ENCODE results near the gene C16orf89.

DNA sequence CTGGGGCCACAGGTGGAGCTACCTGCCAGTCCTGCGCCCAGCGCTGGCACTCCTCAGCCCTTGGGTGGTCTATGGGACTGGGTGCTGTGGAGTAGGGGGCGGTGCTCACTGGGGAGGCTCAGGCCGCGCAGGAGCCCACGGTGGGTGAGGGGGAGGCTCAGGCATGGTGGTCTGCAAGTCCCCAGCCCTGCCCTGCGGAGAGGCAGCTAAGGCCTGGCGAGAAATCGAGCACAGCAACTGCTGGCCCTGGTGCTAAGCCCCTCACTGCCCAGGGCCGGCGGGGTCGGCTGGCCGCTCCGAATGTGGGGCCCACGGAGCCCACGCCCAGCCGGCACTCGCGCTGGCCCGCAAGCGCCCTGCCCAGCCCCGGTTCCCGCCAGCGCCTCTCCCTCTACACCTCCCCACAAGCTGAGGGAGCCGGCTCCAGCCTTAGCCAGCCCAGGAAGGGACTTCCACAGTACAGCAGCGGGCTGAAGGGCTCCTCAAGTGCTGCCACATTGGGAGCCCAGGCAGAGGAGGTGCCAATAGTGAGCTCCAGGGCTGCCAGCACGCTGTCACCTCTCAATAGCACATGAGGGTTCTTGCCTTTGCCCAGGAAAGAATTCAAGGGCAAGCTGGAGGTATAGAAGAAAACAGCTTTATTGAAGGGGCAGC lies 42.9 kb upstream of the C16orf89 start:
- TF ChIP-seq RARB (CRISPR knock-in tag; IDR thresholded peaks at IDR 0.05) (no peak), OSR1 (CRISPR knock-in tag; IDR thresholded peaks at IDR 0.05) (no peak), ZC3H10 (CRISPR knock-in tag; IDR thresholded peaks at IDR 0.05) (no peak), ISL1 (CRISPR knock-in tag; IDR thresholded peaks at IDR 0.05) (no peak), GLIS3 (CRISPR knock-in tag; IDR thresholded peaks at IDR 0.05) (no peak), ZNF565 (CRISPR knock-in tag; conservative IDR thresholded peaks at IDR 0.05; ENCODE audit: low read depth) (no peak), SNAI2 (CRISPR knock-in tag; IDR thresholded peaks at IDR 0.05) (no peak)
- TF ChIP-seq, protein P1, sequence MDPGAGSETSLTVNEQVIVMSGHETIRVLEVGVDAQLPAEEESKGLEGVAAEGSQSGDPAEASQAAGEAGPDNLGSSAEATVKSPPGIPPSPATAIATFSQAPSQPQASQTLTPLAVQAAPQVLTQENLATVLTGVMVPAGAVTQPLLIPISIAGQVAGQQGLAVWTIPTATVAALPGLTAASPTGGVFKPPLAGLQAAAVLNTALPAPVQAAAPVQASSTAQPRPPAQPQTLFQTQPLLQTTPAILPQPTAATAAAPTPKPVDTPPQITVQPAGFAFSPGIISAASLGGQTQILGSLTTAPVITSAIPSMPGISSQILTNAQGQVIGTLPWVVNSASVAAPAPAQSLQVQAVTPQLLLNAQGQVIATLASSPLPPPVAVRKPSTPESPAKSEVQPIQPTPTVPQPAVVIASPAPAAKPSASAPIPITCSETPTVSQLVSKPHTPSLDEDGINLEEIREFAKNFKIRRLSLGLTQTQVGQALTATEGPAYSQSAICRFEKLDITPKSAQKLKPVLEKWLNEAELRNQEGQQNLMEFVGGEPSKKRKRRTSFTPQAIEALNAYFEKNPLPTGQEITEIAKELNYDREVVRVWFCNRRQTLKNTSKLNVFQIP (CRISPR knock-in tag; IDR thresholded peaks at IDR 0.05; ENCODE audit: borderline replicate concordance, low read depth), result no peak
- TF ChIP-seq, protein P2, sequence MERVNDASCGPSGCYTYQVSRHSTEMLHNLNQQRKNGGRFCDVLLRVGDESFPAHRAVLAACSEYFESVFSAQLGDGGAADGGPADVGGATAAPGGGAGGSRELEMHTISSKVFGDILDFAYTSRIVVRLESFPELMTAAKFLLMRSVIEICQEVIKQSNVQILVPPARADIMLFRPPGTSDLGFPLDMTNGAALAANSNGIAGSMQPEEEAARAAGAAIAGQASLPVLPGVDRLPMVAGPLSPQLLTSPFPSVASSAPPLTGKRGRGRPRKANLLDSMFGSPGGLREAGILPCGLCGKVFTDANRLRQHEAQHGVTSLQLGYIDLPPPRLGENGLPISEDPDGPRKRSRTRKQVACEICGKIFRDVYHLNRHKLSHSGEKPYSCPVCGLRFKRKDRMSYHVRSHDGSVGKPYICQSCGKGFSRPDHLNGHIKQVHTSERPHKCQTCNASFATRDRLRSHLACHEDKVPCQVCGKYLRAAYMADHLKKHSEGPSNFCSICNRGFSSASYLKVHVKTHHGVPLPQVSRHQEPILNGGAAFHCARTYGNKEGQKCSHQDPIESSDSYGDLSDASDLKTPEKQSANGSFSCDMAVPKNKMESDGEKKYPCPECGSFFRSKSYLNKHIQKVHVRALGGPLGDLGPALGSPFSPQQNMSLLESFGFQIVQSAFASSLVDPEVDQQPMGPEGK (CRISPR knock-in tag; IDR thresholded peaks at IDR 0.05; ENCODE audit: borderline replicate concordance), result no peak
- TF ChIP-seq, protein P3, sequence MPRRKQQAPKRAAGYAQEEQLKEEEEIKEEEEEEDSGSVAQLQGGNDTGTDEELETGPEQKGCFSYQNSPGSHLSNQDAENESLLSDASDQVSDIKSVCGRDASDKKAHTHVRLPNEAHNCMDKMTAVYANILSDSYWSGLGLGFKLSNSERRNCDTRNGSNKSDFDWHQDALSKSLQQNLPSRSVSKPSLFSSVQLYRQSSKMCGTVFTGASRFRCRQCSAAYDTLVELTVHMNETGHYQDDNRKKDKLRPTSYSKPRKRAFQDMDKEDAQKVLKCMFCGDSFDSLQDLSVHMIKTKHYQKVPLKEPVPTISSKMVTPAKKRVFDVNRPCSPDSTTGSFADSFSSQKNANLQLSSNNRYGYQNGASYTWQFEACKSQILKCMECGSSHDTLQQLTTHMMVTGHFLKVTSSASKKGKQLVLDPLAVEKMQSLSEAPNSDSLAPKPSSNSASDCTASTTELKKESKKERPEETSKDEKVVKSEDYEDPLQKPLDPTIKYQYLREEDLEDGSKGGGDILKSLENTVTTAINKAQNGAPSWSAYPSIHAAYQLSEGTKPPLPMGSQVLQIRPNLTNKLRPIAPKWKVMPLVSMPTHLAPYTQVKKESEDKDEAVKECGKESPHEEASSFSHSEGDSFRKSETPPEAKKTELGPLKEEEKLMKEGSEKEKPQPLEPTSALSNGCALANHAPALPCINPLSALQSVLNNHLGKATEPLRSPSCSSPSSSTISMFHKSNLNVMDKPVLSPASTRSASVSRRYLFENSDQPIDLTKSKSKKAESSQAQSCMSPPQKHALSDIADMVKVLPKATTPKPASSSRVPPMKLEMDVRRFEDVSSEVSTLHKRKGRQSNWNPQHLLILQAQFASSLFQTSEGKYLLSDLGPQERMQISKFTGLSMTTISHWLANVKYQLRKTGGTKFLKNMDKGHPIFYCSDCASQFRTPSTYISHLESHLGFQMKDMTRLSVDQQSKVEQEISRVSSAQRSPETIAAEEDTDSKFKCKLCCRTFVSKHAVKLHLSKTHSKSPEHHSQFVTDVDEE (CRISPR knock-in tag; IDR thresholded peaks at IDR 0.05), result no peak
